AG10803 (cell line): ENCODE data around the gene GINS1.

Experiments used
- DNase-seq: peaks from one replicate; pipeline ENCODE4 v3.0.0; 2010; ENCODE audit warnings: low read depth
- H3K4me3 ChIP-seq: 2 replicates; pipeline ENCODE4 v1.5.1; 2011; ENCODE audit warnings: mild to moderate bottlenecking, low read length, control low read depth
- CTCF ChIP-seq: conservative IDR thresholded peaks from 2 replicates; pipeline ENCODE4 v1.5.1; 2011; ENCODE audit warnings: mild to moderate bottlenecking, low read length, control low read depth, inconsistent platforms

GINS1 gene

DNA sequence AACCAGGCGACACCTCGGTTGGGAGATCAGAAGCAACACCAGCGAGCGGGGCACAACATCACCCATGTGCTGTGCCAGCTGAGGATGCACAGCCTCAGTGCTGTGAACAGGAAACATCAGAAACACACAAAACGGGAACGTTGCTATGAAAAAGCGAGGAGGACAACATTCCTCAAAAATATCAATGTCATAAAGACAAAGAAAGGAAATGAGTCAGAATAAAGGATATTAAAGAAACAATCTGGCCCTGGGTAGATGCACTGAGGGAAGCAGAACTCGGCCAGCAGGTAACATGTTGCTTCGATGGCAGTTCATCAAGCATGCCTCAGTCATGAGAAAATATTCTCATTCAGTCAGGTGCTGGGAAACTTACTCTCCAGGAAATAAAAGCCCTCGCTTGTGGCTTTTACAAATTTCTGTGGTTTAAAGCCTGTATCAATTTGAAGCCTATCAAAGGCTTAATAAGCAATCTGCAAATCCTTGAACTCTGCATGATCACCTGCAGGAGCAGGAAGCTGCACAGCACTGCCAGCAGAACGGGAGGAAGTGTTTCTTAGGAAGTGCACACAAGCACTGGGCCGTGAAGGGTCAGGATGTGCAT, 77.5 kb downstream of the GINS1 start:
- DNase-seq: no peak
- no peak overlapping the region for H3K4me3 ChIP-seq
- TF ChIP-seq CTCF: no peak

GRCh38 chr20:25485872-25486271, 78.4 kb downstream of the GINS1 start:
- no peak for TF ChIP-seq CTCF
- no peak overlapping the region for H3K4me3 ChIP-seq

DNA sequence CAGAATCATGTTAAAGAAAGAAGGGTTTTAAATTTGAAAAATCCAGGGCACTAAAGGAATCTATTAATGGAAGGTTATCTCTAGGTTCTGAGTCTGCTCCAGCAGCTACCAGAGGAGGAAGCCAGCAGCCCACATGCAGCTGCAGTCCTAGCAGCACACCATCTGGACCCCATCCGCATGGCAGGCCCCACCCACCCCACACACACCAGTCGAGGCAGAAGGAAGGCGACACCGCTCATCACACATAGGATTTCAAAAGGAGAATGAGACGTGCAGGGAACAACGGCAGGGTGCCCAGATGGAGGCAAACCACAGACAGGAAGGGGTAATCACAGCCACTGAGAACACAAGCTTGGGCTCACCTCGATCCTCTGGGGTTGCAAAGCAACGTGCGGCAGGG, 78.9 kb downstream of the GINS1 start:
- H3K4me3 ChIP-seq: no peak overlapping the region
- DNase-seq: peak; percentile 68
- no peak; the same call in 1 of the 2 replicates for TF ChIP-seq CTCF

More at GRCh38 chr20:25485872-25486271, 78.4 kb downstream of the GINS1 start:
- no peak for DNase-seq

GRCh38 chr20:25487306-25487705, 79.8 kb downstream of the GINS1 start:
- no peak for DNase-seq
- H3K4me3 ChIP-seq: no peak overlapping the region
- no peak for TF ChIP-seq CTCF

- TF ChIP-seq CTCF: no peak
- no peak for DNase-seq
- H3K4me3 ChIP-seq: no peak overlapping the region
These were observed 80.5 kb downstream of the GINS1 start for GRCh38 chr20:25487975-25488374.

DNA sequence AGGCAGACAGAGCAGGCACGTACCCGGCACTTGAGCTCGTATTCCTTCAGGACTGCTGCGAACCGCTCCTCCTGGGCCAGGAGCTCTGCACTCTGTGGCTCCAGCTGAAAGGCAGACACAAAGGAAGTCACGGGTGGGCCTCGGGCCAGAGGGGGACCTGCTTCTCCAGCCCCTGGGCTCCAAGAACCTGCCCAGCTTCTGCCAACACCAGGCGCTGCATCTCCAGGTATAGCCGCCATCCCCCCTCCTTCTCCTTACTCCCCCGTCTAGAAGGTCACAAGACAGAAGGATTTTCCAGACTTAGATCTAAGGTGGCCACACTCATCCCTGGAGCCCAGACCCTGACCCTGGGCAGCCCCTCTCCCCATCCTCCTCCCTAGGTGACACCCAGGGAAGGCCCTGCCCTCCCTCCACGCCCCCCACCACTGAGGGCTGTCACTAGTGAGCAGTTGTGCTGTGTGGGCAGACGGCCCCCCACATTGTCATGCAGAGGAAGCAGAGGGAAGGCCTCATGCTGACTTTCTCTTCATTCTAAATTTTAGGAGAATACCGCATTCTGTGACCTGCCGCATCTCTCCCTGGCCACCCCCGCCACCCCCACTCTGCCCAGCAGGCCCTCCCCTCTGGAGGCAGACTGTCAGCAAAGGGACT, 81.9 kb downstream of the GINS1 start:
- DNase-seq: no peak

More for the DNA sequence above, 81.9 kb downstream of the GINS1 start:
- H3K4me3 ChIP-seq: no peak overlapping the region
- no peak for TF ChIP-seq CTCF
